Smooth muscle cell (in vitro differentiated cells): ENCODE data around the gene UBC. TPM values are rescaled to one million over a fixed set of nuclear protein-coding genes. Genes with fewer than 3 reads are reported as not detected.
"Not testable (repeated sequence)": the region's sequence is repeated elsewhere in the genome, so short reads cannot be mapped to it uniquely, and the experiment has no call there.

Experiments
- DNase-seq: peaks from one replicate; lab custom pipeline; 2025; ENCODE audit not compliant: unreplicated experiment; lab: John Stamatoyannopoulos, UW
- H2AFZ ChIP-seq: fragments of 200-600 bp; sonication (generic); 2 replicates; pipeline ENCODE4 v1.6.0; 2016; ENCODE audit warnings: antibody characterized with exemption, low read depth, mild to moderate bottlenecking
- H3F3A ChIP-seq: fragments of 200-600 bp; sonication (generic); 2 replicates; pipeline ENCODE4 v1.6.0; 2017; ENCODE audit warnings: antibody characterized with exemption, low read depth
- H3K27ac ChIP-seq: fragments of 200-600 bp; sonication (generic); 2 replicates; pipeline ENCODE4 v1.5.1; 2016; ENCODE audit warnings: low read depth, mild to moderate bottlenecking
- H3K27me3 ChIP-seq: fragments of 200-600 bp; sonication (generic); 2 replicates; pipeline ENCODE4 v1.6.1; 2016; ENCODE audit warnings: low read depth, mild to moderate bottlenecking
- H3K36me3 ChIP-seq: fragments of 200-600 bp; sonication (generic); 2 replicates; pipeline ENCODE4 v1.5.1; 2016; ENCODE audit warnings: low read depth
- H3K4me1 ChIP-seq: fragments of 200-600 bp; sonication (generic); 2 replicates; pipeline ENCODE4 v1.5.1; 2016; ENCODE audit warnings: low read depth
- H3K4me2 ChIP-seq: fragments of 200-600 bp; sonication (generic); 2 replicates; pipeline ENCODE4 v1.6.0; 2016; ENCODE audit warnings: mild to moderate bottlenecking
- H3K4me3 ChIP-seq: fragments of 200-600 bp; sonication (generic); 2 replicates; pipeline ENCODE4 v1.5.1; 2016; ENCODE audit warnings: mild to moderate bottlenecking
- H3K79me2 ChIP-seq: fragments of 200-600 bp; sonication (generic); 2 replicates; pipeline ENCODE4 v1.6.0; 2016; ENCODE audit warnings: low read depth, mild to moderate bottlenecking
- H3K9ac ChIP-seq: fragments of 200-600 bp; sonication (generic); 2 replicates; pipeline ENCODE4 v1.6.0; 2016; ENCODE audit warnings: low read depth
- H3K9me3 ChIP-seq: fragments of 200-600 bp; sonication (generic); replicated peaks from 2 replicates; pipeline ENCODE4 v1.5.1; 2016; ENCODE audit warnings: low read depth
- H4K20me1 ChIP-seq: fragments of 200-600 bp; sonication (generic); 2 replicates; pipeline ENCODE4 v1.6.0; 2016; ENCODE audit warnings: low read depth
- WGBS: methylation state at CpG from one replicate; pipeline ENCODE4 v1.1.7; 2016; ENCODE audit warnings: low lambda C conversion rate; 5-methylcytosine and 5-hydroxymethylcytosine counted together
- polyA plus RNA-seq: library from polyadenylated mRNA; unstranded; fragments of >200 nt; fragmentation: Nextera tagmentation; extraction: Ambion mirVana; gene quantifications from 2 replicates; pipeline ENCODE4 v1.2.1, GENCODE V29; 2016
- total RNA-seq: library from RNA; depleted of rRNA; stranded (reverse); fragments of >200 nt; gene quantifications from 2 replicates; pipeline ENCODE4 v1.2.3, GENCODE V29; 2014
- TF ChIP-seq, protein P1 (sequence below): fragments of 200-600 bp; sonication (generic); IDR thresholded peaks from 2 replicates; pipeline ENCODE4 v1.5.1; 2017; ENCODE audit warnings: borderline replicate concordance, mild to moderate bottlenecking, antibody characterized with exemption; ENCODE audit not compliant: insufficient read depth, poor library complexity, severe bottlenecking

The UBC gene
- total and polyA plus RNA-seq, 2 experiments from 2014 or later = 1,322 to 1,327 TPM

DNA sequence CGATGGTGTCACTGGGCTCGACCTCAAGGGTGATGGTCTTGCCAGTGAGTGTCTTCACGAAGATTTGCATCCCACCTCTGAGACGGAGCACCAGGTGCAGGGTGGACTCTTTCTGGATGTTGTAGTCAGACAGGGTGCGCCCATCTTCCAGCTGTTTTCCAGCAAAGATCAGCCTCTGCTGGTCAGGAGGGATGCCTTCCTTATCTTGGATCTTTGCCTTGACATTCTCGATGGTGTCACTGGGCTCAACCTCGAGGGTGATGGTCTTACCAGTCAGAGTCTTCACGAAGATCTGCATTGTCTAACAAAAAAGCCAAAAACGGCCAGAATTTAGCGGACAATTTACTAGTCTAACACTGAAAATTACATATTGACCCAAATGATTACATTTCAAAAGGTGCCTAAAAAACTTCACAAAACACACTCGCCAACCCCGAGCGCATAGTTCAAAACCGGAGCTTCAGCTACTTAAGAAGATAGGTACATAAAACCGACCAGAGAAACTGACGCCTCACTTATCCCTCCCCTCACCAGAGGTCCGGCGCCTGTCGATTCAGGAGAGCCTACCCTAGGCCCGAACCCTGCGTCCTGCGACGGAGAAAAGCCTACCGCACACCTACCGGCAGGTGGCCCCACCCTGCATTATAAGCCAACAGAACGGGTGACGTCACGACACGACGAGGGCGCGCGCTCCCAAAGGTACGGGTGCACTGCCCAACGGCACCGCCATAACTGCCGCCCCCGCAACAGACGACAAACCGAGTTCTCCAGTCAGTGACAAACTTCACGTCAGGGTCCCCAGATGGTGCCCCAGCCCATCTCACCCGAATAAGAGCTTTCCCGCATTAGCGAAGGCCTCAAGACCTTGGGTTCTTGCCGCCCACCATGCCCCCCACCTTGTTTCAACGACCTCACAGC lies 717 bp downstream of the UBC start:
- peaks cover 43% of the 10 kb centered on the region for H3K4me1 ChIP-seq
- H3K4me2 ChIP-seq = peak overlapping the region; percentile 94
- H4K20me1 ChIP-seq = peaks cover 53% of the 10 kb centered on the region
- no peaks in the 10 kb centered on the region for H3K27me3 ChIP-seq
- 6% methylated on average over 46 of the region's 46 CpGs for WGBS
- H3K4me3 ChIP-seq = peak overlapping the region; percentile 95
- peaks cover 49% of the 10 kb centered on the region for H3F3A ChIP-seq
- H3K9ac ChIP-seq = peak overlapping the region; percentile 100
- H3K79me2 ChIP-seq = peaks cover 45% of the 10 kb centered on the region
- DNase-seq = no peak
- TF ChIP-seq, protein P1, sequence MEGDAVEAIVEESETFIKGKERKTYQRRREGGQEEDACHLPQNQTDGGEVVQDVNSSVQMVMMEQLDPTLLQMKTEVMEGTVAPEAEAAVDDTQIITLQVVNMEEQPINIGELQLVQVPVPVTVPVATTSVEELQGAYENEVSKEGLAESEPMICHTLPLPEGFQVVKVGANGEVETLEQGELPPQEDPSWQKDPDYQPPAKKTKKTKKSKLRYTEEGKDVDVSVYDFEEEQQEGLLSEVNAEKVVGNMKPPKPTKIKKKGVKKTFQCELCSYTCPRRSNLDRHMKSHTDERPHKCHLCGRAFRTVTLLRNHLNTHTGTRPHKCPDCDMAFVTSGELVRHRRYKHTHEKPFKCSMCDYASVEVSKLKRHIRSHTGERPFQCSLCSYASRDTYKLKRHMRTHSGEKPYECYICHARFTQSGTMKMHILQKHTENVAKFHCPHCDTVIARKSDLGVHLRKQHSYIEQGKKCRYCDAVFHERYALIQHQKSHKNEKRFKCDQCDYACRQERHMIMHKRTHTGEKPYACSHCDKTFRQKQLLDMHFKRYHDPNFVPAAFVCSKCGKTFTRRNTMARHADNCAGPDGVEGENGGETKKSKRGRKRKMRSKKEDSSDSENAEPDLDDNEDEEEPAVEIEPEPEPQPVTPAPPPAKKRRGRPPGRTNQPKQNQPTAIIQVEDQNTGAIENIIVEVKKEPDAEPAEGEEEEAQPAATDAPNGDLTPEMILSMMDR = peak; percentile 29
- H3K9me3 ChIP-seq = no peaks in the 10 kb centered on the region
- H3K36me3 ChIP-seq = no peaks in the 10 kb centered on the region
- H3K27ac ChIP-seq = peak overlapping the region; percentile 100
- no peak overlapping the region for H2AFZ ChIP-seq

DNA sequence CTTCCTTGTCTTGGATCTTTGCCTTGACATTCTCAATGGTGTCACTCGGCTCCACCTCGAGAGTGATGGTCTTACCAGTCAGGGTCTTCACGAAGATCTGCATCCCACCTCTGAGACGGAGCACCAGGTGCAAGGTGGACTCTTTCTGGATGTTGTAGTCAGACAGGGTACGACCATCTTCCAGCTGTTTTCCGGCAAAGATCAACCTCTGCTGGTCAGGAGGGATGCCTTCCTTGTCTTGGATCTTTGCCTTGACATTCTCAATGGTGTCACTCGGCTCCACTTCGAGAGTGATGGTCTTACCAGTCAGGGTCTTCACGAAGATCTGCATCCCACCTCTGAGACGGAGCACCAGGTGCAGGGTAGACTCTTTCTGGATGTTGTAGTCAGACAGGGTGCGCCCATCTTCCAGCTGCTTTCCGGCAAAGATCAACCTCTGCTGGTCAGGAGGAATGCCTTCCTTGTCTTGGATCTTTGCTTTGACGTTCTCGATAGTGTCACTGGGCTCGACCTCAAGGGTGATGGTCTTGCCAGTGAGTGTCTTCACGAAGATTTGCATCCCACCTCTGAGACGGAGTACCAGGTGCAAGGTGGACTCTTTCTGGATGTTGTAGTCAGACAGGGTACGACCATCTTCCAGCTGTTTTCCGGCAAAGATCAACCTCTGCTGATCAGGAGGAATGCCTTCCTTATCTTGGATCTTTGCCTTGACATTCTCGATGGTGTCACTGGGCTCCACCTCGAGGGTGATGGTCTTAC lies 1.7 kb downstream of the UBC start:
- H4K20me1 ChIP-seq = peaks cover 63% of the 10 kb centered on the region
- WGBS = 84% methylated on average over 21 of the region's 21 CpGs
- peak overlapping the region; percentile 23 for H3K27ac ChIP-seq
- H3K9ac ChIP-seq = peak overlapping the region; percentile 100
- H3K4me3 ChIP-seq = peak overlapping the region; percentile 95
- peak overlapping the region; percentile 94 for H3K4me2 ChIP-seq
- DNase-seq, H2AFZ ChIP-seq, H3K27me3 ChIP-seq, H3K36me3 ChIP-seq, H3K9me3 ChIP-seq: not testable (repeated sequence)
- peaks cover 45% of the 10 kb centered on the region for H3K79me2 ChIP-seq
- H3K4me1 ChIP-seq = peaks cover 33% of the 10 kb centered on the region
- peaks cover 51% of the 10 kb centered on the region for H3F3A ChIP-seq

DNA sequence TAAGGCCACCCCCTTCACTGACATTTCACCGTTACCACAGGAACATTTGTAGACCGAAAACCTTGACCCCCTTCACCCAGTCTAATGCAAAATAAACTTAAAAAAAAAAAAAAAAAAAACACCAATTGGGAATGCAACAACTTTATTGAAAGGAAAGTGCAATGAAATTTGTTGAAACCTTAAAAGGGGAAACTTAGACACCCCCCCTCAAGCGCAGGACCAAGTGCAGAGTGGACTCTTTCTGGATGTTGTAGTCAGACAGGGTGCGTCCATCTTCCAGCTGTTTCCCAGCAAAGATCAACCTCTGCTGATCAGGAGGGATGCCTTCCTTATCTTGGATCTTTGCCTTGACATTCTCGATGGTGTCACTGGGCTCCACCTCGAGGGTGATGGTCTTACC lies 2.9 kb downstream of the UBC start:
- Histone ChIP-seq H3K79me2 (peaks cover 45% of the 10 kb centered on the region), H3K4me2 (peak overlapping the region; percentile 82), H3K9ac (peak overlapping the region; percentile 17), H3F3A (peaks cover 51% of the 10 kb centered on the region), H4K20me1 (peaks cover 71% of the 10 kb centered on the region), H3K4me3 (peak overlapping the region; percentile 33), H3K4me1 (peaks cover 27% of the 10 kb centered on the region), H3K27ac (peak overlapping the region; percentile 70)
- DNase-seq, H3K9me3 ChIP-seq, H3K36me3 ChIP-seq, H2AFZ ChIP-seq, H3K27me3 ChIP-seq: not testable (repeated sequence)
- 88% methylated on average over 6 of the region's 6 CpGs for WGBS

DNA sequence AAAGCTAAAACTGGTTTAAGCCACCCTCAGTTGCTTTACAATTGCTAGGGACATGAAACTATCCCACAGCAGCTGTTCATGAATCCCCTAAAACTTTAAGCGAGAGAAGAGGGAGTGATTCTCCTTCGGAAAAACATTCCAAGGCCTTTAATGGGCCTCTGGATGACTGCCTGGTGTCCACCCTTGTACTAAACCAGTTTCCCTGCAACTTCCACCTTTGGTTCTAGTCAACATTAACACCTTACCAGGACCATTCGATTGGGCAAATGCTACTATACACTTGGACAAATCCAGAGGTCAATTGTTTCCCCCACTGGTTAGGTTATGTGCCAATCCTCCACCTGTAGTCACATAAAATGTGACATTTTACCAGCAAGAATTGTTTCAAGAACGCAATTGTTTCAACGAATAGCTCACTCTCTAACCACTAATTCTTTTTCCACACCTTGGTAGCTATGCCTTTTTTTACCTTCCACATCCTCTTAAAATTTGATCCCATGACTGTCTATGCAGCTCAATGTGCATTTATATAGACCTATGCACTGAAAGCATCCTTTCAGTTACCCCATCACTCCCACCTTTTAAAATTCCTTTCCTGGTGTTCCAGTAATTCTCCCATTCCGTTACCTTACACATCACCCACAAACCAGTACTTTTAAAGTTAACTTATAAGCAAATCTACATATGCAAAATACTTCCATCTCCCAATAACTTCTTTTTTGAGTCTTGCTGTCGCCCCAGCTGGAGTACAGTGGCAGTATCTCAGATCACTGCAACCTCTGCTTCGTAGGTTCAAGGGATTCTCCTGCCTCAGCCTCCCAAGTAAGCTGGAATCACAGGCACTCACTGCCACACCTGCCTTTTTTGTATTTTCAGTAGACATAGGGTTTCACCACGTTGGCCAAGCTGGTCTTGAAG lies 3.6 kb downstream of the UBC start:
- Histone ChIP-seq H3K27ac (peak overlapping the region; percentile 70), H3K4me1 (peaks cover 20% of the 10 kb centered on the region), H3K79me2 (peaks cover 45% of the 10 kb centered on the region), H3K9ac (peak overlapping the region; percentile 17), H3K4me3 (peak overlapping the region; percentile 33), H3K36me3 (no peaks in the 10 kb centered on the region), H3F3A (peaks cover 50% of the 10 kb centered on the region), H3K9me3 (no peaks in the 10 kb centered on the region), H2AFZ (no peak overlapping the region), H4K20me1 (peaks cover 76% of the 10 kb centered on the region), H3K27me3 (no peaks in the 10 kb centered on the region), H3K4me2 (peak overlapping the region; percentile 82)
- no peak for DNase-seq
- TF ChIP-seq, protein P1 = no peak
- 81% methylated on average over 9 of the region's 9 CpGs for WGBS
